ENCODE measurements around the gene ANKRD13D.
A peak's percentile ranks its signal among the peaks of the same experiment; 100 is the strongest.

Gene ANKRD13D

DNA sequence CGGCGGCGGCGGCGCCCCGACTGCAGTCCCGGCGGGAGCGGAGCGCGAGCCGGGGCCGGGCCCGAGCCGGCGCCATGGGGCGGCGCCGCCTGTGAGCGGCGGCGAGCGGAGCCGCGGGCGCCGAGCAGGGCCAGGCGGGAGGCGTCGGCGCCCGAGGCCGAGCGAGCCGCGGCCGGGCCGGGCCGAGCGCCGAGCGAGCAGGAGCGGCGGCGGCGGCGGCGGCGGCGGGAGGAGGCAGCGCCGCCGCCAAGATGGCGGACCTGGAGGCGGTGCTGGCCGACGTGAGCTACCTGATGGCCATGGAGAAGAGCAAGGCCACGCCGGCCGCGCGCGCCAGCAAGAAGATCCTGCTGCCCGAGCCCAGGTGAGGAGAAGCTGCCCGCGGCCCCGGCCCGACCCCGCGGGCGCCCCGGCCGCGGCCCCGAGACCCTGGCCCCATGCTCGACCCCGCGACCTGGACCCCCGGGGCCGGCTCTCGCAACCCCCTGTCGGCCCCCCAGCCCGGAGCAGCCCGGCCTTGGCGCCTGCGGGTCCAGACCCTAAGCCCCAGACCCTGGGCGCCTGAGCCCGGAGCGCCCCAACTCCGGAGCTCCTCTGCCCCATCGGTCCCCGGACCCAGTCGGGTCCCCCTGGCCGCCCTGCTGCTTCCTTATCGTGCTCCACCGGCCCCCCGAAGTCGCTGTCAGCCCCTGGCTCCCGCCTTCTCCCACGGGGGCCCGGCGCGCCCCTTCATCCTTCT lies 22.5 kb upstream of the ANKRD13D start, which contains the start of gene GRK2:
TSS of gene GRK2 (plus strand) at position 25 of the 739 bp plus-strand sequence. CDS start at position 252, 227 bp downstream.
- Histone ChIP-seq H3K27ac (peak within 1 kb of the TSS; percentile 71), H3K9me3 (ENCODE audit: severe bottlenecking) (no peaks in the 10 kb centered on the region), H3K36me3 (peaks cover 27% of the 10 kb centered on the region), H3K27me3 (ENCODE audit: insufficient read depth, low read depth, severe bottlenecking) (no peaks in the 10 kb centered on the region), H3K4me3 (ENCODE audit: low read depth, low read length) (peak within 1 kb of the TSS; percentile 73)
- no peak for DNase-seq
- TF ChIP-seq, protein P1, sequence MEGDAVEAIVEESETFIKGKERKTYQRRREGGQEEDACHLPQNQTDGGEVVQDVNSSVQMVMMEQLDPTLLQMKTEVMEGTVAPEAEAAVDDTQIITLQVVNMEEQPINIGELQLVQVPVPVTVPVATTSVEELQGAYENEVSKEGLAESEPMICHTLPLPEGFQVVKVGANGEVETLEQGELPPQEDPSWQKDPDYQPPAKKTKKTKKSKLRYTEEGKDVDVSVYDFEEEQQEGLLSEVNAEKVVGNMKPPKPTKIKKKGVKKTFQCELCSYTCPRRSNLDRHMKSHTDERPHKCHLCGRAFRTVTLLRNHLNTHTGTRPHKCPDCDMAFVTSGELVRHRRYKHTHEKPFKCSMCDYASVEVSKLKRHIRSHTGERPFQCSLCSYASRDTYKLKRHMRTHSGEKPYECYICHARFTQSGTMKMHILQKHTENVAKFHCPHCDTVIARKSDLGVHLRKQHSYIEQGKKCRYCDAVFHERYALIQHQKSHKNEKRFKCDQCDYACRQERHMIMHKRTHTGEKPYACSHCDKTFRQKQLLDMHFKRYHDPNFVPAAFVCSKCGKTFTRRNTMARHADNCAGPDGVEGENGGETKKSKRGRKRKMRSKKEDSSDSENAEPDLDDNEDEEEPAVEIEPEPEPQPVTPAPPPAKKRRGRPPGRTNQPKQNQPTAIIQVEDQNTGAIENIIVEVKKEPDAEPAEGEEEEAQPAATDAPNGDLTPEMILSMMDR (IDR thresholded peaks at IDR 0.05; ENCODE audit: low read depth, low read length), result no peak

DNA sequence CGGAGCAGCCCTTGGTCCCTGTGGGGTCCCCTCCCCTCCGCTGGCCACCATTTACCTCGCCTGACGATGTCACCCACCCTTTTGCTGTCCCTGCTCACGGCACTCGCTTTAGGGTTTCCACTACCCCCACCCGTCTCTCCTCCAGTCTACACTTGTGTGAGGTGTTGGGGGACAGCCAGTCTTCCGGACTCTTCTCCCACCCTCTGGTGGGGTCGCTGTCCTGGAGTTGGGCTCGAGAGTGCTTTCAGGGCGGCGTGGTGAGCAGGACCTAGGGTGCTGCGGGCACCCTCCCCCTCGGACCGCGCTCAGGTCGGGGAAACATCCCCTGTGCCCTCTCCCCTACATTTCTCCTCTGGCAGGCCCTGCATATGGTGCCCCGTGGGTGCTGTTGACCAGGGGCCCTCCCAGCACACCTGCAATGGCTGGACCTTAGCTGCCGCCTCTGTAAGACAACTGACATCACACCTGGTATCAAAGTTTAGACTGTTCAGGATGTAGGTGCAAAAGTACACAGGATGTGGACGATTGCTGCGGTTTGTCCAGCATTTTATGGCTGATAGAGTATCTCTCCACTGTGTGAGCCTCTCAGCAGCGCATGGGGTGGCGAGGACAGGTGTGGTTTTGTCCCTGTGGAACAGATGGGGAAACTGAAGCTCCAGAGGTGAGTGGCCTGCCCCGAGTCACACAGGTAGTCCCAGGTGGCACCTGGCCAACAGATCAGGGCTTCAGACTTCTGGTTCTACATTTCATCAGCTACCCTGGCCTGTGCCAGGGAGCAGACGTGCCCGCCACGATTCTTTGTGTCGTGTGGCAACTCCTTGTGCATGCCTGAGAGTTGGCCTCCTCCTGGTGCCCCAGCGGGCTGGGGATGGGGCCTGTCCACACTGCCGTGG lies 21.7 kb upstream of the ANKRD13D start:
- Histone ChIP-seq H3K27me3 (ENCODE audit: insufficient read depth, low read depth, severe bottlenecking) (no peaks in the 10 kb centered on the region), H3K36me3 (peaks cover 29% of the 10 kb centered on the region), H3K27ac (peak overlapping the region; percentile 71), H3K9me3 (ENCODE audit: severe bottlenecking) (no peaks in the 10 kb centered on the region), H3K4me3 (ENCODE audit: low read depth, low read length) (peak overlapping the region; percentile 73)
- TF ChIP-seq, protein P1 (IDR thresholded peaks at IDR 0.05; ENCODE audit: low read depth, low read length), result no peak
- DNase-seq, result no peak

DNA sequence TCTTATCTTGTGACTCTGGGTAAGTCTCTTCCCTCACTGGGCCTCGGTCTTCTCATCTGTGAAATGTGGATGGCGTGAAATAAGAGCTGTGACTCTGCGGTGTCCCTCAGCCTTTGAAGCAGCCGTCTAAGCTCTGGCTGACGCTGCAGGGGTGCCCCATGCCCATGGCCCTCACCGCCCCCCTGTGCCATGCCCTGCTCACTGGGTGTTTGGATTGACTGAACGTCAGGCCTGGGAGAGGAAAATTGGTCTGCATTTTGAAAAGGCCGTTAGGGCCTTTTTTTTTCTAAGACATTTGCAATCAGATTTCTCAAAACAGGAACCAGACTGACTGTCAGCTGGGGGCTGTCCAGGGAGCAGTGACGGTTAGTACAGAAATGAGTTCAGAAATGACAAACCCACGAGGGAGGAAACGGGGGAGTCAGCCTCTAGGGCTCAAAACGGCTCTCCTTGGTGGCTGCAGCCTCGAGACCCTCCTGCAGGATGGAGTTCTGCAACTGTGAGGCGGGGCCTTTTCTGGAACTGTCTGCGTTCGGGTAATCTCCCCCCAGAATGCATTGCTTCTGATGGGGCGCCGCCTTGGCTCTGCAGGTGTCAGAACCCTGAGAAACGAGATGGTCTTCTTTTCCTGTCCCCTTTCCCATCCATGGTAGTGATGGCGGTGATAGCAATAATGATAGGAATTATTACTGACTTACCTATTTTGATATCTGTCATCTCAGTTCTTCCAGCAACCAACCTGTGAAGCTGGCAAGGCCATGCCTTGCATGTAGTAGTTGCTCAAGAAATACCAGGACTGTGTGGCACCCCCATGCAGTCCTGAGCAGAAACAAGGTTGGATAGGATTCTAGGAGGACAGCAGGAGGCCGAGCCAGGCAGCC lies 20.8 kb upstream of the ANKRD13D start:
- peaks cover 29% of the 10 kb centered on the region for H3K36me3 ChIP-seq
- no peaks in the 10 kb centered on the region for H3K27me3 ChIP-seq (ENCODE audit: insufficient read depth, low read depth, severe bottlenecking)
- no peak overlapping the region for H3K27ac ChIP-seq
- DNase-seq, result no peak
- no peak overlapping the region for H3K4me3 ChIP-seq (ENCODE audit: low read depth, low read length)
- H3K9me3 ChIP-seq (ENCODE audit: severe bottlenecking), result no peaks in the 10 kb centered on the region
- TF ChIP-seq, protein P1 (IDR thresholded peaks at IDR 0.05; ENCODE audit: low read depth, low read length), result no peak

DNA sequence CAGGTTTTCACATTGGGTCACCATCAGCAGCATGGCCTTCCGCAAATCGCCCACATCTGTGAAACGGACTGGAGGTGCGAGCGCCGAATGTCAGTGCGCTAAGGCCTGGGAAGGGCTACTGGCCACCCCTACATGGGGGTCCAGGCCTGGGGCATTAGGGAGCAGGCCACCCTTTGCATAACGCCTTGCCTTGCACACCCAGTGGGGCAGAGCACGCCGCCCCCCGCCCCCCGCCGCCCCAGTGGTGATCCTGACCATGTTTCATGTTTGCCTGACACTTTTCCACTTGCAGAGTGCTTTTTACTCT lies 20.2 kb upstream of the ANKRD13D start:
- no peak for DNase-seq
- Histone ChIP-seq H3K36me3 (peaks cover 29% of the 10 kb centered on the region), H3K9me3 (ENCODE audit: severe bottlenecking) (no peaks in the 10 kb centered on the region), H3K27me3 (ENCODE audit: insufficient read depth, low read depth, severe bottlenecking) (no peaks in the 10 kb centered on the region), H3K4me3 (ENCODE audit: low read depth, low read length) (no peak overlapping the region), H3K27ac (no peak overlapping the region)
- TF ChIP-seq, protein P1 (IDR thresholded peaks at IDR 0.05; ENCODE audit: low read depth, low read length), result no peak

DNA sequence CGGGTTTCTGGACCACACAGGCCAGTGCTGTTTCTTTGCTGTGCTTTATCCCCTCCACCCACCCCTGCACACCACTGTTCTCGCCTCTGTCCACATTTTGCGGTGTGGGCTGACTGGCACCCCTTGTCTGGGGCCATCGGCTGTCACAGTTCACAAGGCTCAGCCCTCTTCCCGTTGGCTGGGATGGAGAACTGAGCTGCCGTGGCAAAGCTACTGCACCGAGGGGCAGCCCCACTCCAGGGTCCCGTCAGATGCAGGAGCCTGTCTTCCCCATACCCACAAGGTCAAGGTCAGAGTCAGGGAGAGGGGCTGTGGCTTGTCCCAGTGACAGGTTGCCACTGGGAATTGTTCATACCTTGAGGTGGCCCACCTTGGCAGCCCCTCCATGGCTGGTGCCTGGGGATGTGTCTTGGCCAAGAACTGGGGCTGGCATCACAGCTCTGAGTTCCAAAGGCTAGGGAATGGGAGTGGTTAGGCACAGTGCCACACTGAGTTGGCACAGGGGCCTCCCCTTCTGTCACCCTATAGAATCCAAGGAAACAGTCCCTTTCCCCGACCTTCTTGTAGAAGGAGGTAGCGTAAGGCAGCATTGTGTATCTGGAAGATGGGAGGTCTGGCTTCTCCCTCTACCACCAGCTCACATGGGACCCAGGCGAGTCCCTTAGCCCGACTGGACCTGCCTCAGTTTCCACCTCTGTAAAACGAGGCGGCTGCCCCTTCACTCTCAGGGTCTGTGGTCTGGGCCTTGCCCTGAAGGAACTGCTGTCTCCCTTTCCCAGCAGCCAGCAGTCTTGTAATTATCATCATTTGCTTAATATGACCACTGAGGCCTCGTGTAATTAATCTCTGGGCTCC lies 19.5 kb upstream of the ANKRD13D start:
- H3K9me3 ChIP-seq (ENCODE audit: severe bottlenecking), result no peaks in the 10 kb centered on the region
- no peaks in the 10 kb centered on the region for H3K27me3 ChIP-seq (ENCODE audit: insufficient read depth, low read depth, severe bottlenecking)
- no peak overlapping the region for H3K4me3 ChIP-seq (ENCODE audit: low read depth, low read length)
- TF ChIP-seq, protein P1 (IDR thresholded peaks at IDR 0.05; ENCODE audit: low read depth, low read length), result no peak
- H3K36me3 ChIP-seq, result peaks cover 29% of the 10 kb centered on the region
- H3K27ac ChIP-seq, result no peak overlapping the region
- no peak for DNase-seq
